Measurements from ENCODE around the gene ACSF2. TPM values are rescaled to one million over a fixed set of nuclear protein-coding genes. Genes with fewer than 3 reads are reported as not detected.

Gene ACSF2
- polyA plus RNA-seq, 1 experiment = 52.1 TPM

- no peaks in the 10 kb centered on the region for H3K9me3 ChIP-seq (ENCODE audit: control insufficient read depth, insufficient read depth, low read length)
- no peak for DNase-seq (ENCODE audit: low read depth, low spot score)
- H3K4me3 ChIP-seq (ENCODE audit: low read depth, low read length) = no peak overlapping the region
- ChIA-PET POLR2A (no interaction called here), CTCF (no interaction called here)
- TF ChIP-seq, protein P1, sequence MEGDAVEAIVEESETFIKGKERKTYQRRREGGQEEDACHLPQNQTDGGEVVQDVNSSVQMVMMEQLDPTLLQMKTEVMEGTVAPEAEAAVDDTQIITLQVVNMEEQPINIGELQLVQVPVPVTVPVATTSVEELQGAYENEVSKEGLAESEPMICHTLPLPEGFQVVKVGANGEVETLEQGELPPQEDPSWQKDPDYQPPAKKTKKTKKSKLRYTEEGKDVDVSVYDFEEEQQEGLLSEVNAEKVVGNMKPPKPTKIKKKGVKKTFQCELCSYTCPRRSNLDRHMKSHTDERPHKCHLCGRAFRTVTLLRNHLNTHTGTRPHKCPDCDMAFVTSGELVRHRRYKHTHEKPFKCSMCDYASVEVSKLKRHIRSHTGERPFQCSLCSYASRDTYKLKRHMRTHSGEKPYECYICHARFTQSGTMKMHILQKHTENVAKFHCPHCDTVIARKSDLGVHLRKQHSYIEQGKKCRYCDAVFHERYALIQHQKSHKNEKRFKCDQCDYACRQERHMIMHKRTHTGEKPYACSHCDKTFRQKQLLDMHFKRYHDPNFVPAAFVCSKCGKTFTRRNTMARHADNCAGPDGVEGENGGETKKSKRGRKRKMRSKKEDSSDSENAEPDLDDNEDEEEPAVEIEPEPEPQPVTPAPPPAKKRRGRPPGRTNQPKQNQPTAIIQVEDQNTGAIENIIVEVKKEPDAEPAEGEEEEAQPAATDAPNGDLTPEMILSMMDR (IDR thresholded peaks at IDR 0.05; ENCODE audit: low read depth, low read length) = no peak
- H3K27ac ChIP-seq (ENCODE audit: low read depth, low read length) = no peak overlapping the region
- peaks cover 7% of the 10 kb centered on the region for H3K27me3 ChIP-seq (ENCODE audit: control insufficient read depth, insufficient read depth, low read length)
Measured at GRCh38 chr17:50491505-50491904, 65.5 kb downstream of the ACSF2 start.

DNA sequence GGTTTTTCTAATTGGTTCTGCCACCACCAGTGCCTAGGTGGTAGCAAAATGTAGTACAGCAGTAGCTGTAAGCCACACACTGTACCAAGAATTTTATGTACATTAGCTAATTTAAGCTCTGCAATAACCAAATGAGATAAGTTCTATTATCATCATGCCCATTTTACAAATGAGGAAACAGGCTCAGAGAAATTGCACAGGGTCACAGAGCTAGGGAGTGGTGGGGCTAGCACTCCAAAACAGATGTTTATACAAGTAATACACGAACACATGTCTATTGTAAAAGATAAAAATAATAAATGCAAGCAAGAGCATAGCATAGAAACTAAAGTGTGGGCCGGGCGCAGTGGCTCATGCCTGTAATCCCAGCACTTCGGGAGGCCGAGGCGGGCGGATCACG lies 66.2 kb downstream of the ACSF2 start:
- POLR2A ChIA-PET = no interaction called here
- TF ChIP-seq, protein P1 (IDR thresholded peaks at IDR 0.05; ENCODE audit: low read depth, low read length) = no peak
- CTCF ChIA-PET = interaction anchor here (1.0 to 2.2 kb wide), 2 partner anchors 8 to 9 kb away, joined by 4 to 6 read pairs; no protein-coding TSS in a partner anchor

DNA sequence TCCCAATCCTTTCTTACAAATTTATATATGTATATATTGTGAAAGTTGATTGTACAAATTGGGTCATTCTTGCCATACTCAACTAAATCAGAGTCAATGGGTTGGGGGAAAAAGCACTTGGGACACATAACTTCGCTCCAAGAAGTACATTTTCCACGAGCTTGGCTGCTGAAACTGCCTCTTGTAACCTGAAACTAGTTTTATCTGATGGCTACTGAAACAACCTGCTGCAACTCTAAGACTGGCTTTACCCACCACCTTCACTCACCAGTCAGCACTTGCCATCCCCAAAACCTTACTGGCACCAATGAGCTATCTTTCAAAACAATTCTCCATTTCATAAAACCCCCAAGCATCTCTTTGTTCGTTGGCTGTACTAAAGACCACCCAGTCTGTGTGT lies 67.7 kb downstream of the ACSF2 start:
- Histone ChIP-seq H3K4me3 (ENCODE audit: low read depth, low read length) (no peak overlapping the region), H3K27ac (ENCODE audit: low read depth, low read length) (no peak overlapping the region), H3K27me3 (ENCODE audit: control insufficient read depth, insufficient read depth, low read length) (peaks cover 7% of the 10 kb centered on the region), H3K9me3 (ENCODE audit: control insufficient read depth, insufficient read depth, low read length) (no peaks in the 10 kb centered on the region)
- DNase-seq (ENCODE audit: low read depth, low spot score) = no peak
- TF ChIP-seq, protein P1 (IDR thresholded peaks at IDR 0.05; ENCODE audit: low read depth, low read length) = no peak
- POLR2A ChIA-PET = no interaction called here
- CTCF ChIA-PET = interaction anchor here (1.2 to 2.2 kb wide), 4 partner anchors 9 to 201 kb away, joined by 3 to 9 read pairs (median 4); no protein-coding TSS in a partner anchor

More for the DNA sequence above, 66.2 kb downstream of the ACSF2 start:
- Histone ChIP-seq H3K4me3 (ENCODE audit: low read depth, low read length) (no peak overlapping the region), H3K27me3 (ENCODE audit: control insufficient read depth, insufficient read depth, low read length) (peaks cover 7% of the 10 kb centered on the region), H3K9me3 (ENCODE audit: control insufficient read depth, insufficient read depth, low read length) (no peaks in the 10 kb centered on the region), H3K27ac (ENCODE audit: low read depth, low read length) (no peak overlapping the region)
- DNase-seq (ENCODE audit: low read depth, low spot score) = no peak

- Histone ChIP-seq H3K27ac (ENCODE audit: low read depth, low read length) (no peak overlapping the region), H3K9me3 (ENCODE audit: control insufficient read depth, insufficient read depth, low read length) (no peaks in the 10 kb centered on the region), H3K27me3 (ENCODE audit: control insufficient read depth, insufficient read depth, low read length) (peaks cover 7% of the 10 kb centered on the region), H3K4me3 (ENCODE audit: low read depth, low read length) (no peak overlapping the region)
- TF ChIP-seq, protein P1 (IDR thresholded peaks at IDR 0.05; ENCODE audit: low read depth, low read length) = no peak
- no peak for DNase-seq (ENCODE audit: low read depth, low spot score)
- CTCF ChIA-PET = no interaction called here
- POLR2A ChIA-PET = interaction anchor here (0.7 kb wide), 2 partner anchors 10 to 89 kb away, joined by 3 to 5 read pairs; no protein-coding TSS in a partner anchor
Measured at GRCh38 chr17:50495217-50495823, 69.3 kb downstream of the ACSF2 start.

- Histone ChIP-seq H3K9me3 (ENCODE audit: control insufficient read depth, insufficient read depth, low read length) (no peaks in the 10 kb centered on the region), H3K4me3 (ENCODE audit: low read depth, low read length) (no peak overlapping the region), H3K27me3 (ENCODE audit: control insufficient read depth, insufficient read depth, low read length) (peaks cover 5% of the 10 kb centered on the region), H3K27ac (ENCODE audit: low read depth, low read length) (no peak overlapping the region)
- ChIA-PET POLR2A (interaction anchor here (0.7 kb wide), 1 partner anchor 10 kb away, joined by 5 read pairs; no protein-coding TSS in a partner anchor), CTCF (interaction anchor here (0.6 kb wide), 1 partner anchor 18 kb away, joined by 3 read pairs; no protein-coding TSS in a partner anchor)
- TF ChIP-seq, protein P1 (IDR thresholded peaks at IDR 0.05; ENCODE audit: low read depth, low read length) = no peak
- DNase-seq (ENCODE audit: low read depth, low spot score) = no peak
Measured at GRCh38 chr17:50495918-50496317, 69.9 kb downstream of the ACSF2 start.

Measured in AG04450 (cell line).